Fibroblast of mammary gland (primary cell): Measurements from ENCODE around the gene MRNIP.
"Not testable (repeated sequence)": the region's sequence is repeated elsewhere in the genome, so short reads cannot be mapped to it uniquely, and the experiment has no call there.

Source experiments
- DNase-seq: peaks from one replicate; pipeline ENCODE4 v3.0.0-alpha.2; 2010; ENCODE audit warnings: low read depth
- H3K4me3 ChIP-seq: 2 replicates; pipeline ENCODE4 v1.5.1; 2011; ENCODE audit warnings: low read depth, mild to moderate bottlenecking, low read length, moderate library complexity; ENCODE audit not compliant: control insufficient read depth
- TF ChIP-seq, protein P1 (sequence below): conservative IDR thresholded peaks from 2 replicates; pipeline ENCODE4 v1.5.1; 2011; ENCODE audit warnings: low read depth, low read length, inconsistent platforms; ENCODE audit not compliant: control insufficient read depth, insufficient read depth

Gene MRNIP

DNA sequence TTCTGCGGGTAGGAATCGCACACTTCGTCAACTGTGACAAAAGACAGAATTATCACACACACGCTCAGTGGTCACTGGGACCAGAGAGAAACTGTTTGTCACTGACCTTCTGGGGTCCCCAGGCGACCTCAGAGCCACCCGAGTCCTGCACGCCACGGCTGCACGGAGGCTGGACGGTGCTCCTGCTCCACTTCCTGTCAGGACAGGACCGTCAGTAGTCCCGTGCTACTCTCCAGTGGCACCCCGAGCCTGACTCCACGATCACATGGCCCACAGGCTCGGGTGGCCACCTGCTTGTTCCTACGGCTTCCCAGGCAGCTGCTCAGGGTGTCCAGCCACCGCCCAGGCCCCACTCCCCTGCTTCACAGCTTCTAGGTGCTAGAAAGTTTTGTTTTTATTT, 17.9 kb downstream of the MRNIP start:
- H3K4me3 ChIP-seq = no peak overlapping the region
- TF ChIP-seq, protein P1, sequence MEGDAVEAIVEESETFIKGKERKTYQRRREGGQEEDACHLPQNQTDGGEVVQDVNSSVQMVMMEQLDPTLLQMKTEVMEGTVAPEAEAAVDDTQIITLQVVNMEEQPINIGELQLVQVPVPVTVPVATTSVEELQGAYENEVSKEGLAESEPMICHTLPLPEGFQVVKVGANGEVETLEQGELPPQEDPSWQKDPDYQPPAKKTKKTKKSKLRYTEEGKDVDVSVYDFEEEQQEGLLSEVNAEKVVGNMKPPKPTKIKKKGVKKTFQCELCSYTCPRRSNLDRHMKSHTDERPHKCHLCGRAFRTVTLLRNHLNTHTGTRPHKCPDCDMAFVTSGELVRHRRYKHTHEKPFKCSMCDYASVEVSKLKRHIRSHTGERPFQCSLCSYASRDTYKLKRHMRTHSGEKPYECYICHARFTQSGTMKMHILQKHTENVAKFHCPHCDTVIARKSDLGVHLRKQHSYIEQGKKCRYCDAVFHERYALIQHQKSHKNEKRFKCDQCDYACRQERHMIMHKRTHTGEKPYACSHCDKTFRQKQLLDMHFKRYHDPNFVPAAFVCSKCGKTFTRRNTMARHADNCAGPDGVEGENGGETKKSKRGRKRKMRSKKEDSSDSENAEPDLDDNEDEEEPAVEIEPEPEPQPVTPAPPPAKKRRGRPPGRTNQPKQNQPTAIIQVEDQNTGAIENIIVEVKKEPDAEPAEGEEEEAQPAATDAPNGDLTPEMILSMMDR = no peak
- no peak for DNase-seq

DNA sequence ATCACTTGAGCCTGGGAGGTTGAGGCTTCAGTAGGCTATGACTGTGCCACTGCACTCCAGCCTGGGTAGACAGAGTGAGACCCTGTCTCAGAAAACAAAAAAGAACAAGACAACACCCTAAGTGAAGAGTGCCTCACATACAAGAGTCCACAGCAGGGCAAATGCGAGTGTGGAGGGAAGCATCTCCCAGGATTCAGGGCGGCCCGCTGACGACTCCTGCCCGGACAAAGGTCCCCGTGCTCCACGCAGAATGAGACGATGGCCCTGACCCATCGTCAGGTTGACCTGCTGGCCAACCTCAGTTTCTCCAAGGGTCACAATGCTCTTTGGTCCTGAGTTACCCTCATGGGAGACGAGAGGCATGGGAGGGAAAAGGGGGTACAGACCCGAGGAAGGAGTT, 18.3 kb downstream of the MRNIP start:
- H3K4me3 ChIP-seq = no peak overlapping the region
- DNase-seq = no peak
- TF ChIP-seq, protein P1 = no peak

DNA sequence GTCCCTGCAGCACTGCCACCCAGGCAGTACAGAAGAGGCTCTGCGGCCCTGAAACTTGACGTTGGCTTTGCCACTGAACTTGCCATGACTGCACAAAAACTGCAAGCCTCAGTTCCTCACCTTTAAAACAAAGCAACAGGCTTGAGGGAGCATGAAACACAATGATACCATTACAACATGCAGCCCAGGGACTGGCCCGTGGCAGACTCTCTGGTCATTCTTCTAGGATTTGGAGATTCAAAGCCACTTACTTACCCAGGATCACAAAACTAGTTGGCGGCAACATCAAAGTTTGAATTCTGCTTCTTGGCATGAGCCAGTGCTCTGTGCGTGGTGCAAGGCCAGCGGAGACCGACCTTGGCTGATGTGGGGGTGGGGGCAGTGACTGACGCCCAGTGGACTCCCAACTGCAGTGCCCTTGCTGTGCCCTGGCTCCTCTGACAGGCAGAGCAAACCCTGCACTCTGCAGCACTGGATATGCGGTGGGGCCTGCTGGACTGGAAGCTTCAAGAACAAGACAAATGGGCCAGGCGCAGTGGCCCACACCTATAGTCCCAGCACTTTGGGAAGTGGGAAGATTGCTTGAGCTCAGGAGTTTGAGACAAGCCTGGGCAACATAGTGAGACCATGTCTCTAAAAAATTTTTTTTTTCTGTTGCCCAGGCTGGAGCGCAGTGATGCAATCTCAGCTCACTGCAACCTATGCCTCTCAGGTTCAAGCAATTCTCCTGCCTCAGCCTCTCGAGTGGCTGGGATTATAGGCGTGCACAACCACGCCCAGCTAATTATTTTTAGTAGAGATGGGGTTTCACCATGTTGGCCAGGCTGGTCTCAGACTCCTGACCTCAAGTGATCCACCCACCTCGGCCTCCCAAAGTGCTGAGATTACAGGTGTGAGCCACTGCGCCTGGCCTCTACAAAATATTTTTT, 19.0 kb downstream of the MRNIP start:
- H3K4me3 ChIP-seq = no peak overlapping the region
- no peak for DNase-seq
- TF ChIP-seq, protein P1 = no peak

DNA sequence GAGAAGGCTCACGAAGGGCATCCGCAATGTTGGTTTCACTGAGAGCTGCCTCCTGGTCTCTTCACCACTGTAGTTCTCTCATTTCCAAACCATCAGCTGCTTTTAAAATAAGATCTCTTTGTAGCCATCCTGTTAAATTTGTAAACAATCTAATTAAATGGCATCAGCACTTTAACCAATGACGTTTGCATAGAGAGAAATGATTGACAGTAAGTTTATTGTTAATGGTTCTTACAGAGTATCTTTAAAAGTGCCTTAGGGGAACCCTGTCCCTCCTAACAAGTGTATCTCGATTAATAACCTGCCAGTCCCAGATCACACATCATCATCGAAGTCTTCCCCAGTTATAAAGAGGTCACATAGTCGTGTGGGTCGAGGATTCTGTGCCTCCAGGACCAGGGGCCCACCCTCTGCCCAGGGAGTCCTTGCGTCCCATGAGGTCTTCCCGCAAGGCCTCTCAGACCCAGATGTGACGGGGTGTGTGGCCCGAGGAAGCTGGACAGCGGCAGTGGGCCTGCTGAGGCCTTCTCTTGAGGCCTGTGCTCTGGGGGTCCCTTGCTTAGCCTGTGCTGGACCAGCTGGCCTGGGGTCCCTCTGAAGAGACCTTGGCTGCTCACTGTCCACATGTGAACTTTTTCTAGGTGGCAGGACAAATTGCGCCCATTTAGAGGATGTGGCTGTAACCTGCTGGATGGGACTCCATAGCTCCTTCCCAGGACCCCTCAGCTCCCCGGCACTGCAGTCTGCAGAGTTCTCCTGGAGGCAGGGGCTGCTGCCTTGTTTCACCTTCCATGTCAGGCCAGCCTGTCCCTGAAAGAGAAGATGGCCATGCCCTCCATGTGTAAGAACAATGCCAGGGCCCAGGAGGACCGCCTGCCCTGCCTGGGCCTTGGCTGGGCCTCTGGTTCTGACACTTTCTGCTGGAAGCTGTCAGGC, 21.3 kb downstream of the MRNIP start:
- no peak overlapping the region for H3K4me3 ChIP-seq
- TF ChIP-seq, protein P1 = no peak
- DNase-seq = no peak

DNA sequence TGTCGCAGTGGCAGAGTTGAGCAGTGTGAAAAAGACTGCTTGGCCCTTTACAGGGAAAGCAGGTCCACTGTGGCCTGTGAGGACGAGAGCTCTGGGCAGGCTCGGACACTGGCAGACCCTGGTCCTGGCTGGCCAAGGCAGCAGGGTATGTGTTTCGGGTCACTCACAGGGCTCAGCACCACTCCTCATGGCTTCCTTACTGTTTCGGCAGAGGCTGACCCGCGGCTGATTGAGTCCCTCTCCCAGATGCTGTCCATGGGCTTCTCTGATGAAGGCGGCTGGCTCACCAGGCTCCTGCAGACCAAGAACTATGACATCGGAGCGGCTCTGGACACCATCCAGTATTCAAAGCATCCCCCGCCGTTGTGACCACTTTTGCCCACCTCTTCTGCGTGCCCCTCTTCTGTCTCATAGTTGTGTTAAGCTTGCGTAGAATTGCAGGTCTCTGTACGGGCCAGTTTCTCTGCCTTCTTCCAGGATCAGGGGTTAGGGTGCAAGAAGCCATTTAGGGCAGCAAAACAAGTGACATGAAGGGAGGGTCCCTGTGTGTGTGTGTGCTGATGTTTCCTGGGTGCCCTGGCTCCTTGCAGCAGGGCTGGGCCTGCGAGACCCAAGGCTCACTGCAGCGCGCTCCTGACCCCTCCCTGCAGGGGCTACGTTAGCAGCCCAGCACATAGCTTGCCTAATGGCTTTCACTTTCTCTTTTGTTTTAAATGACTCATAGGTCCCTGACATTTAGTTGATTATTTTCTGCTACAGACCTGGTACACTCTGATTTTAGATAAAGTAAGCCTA, 22.2 kb downstream of the MRNIP start:
- H3K4me3 ChIP-seq = no peak overlapping the region
- TF ChIP-seq, protein P1 = no peak
- peak; percentile 56 for DNase-seq

DNA sequence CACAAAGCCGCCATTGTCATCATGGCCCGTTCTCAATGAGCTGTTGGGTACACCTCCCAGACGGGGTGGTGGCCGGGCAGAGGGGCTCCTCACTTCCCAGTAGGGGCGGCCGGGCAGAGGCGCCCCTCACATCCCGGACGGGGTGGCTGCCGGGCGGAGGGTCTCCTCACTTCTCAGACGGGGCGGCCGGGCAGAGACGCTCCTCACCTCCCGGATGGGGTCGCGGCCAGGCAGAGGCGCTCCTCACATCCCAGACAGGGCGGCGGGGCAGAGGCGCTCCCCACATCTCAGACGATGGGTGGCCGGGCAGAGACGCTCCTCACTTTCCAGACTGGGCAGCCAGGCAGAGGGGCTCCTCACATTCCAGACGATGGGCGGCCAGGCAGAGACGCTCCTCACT, 23.7 kb downstream of the MRNIP start:
- not testable (repeated sequence) for H3K4me3 ChIP-seq, DNase-seq
